H1 (cell line): ENCODE results near the gene NR4A2. TPM values are rescaled to one million over a fixed set of nuclear protein-coding genes. Genes with fewer than 3 reads are reported as not detected.

Experiments used
- CTCF ChIA-PET: fragments of 300-600 bp; sonication (Branson Sonifier 250); formaldehyde crosslinking; loops from one replicate; lab custom pipeline; 2021; ENCODE audit not compliant: partially characterized antibody; lab: Charles Lee
- POLR2A ChIA-PET: fragments of 300-600 bp; sonication (Branson Sonifier 250); formaldehyde crosslinking; loops from one replicate; lab custom pipeline; 2021; ENCODE audit warnings: inconsistent platforms; ENCODE audit not compliant: partially characterized antibody; lab: Charles Lee
- DNase-seq, 2 experiments: peaks; one replicate each; pipeline versions ENCODE4 v3.0.0 to v3.0.0-alpha.2; 2010 to 2022; ENCODE audit warnings: low spot score in 2 of 2, low read depth in 1 of 2, mixed read lengths in 1 of 2
- FAIRE-seq: peaks from 2 replicates; lab custom pipeline; 2011; peaks lifted over from hg19 to GRCh38; lab: Jason Lieb, UNC
- H2AFZ ChIP-seq: 2 replicates; pipeline ENCODE4 v1.8.1; 2012; ENCODE audit warnings: low read length, inconsistent platforms
- H2AK5ac ChIP-seq: 2 replicates; pipeline ENCODE4 v1.6.1; 2013; ENCODE audit warnings: low read depth, low read length
- H2BK120ac ChIP-seq: replicated peaks from 2 replicates; pipeline ENCODE3; 2013; ENCODE audit warnings: low read depth, low read length, inconsistent platforms
- H2BK12ac ChIP-seq: 2 replicates; pipeline ENCODE4 v1.6.1; 2013; ENCODE audit warnings: low read depth, low read length
- H2BK15ac ChIP-seq: 2 replicates; pipeline ENCODE4 v1.6.1; 2013; ENCODE audit warnings: low read length
- H2BK20ac ChIP-seq: 2 replicates; pipeline ENCODE4 v1.6.1; 2013; ENCODE audit warnings: low read length
- H2BK5ac ChIP-seq: 2 replicates; pipeline ENCODE4 v1.6.1; 2013; ENCODE audit warnings: low read depth, low read length
- H3K14ac ChIP-seq: 2 replicates; pipeline ENCODE4 v1.6.1; 2013; ENCODE audit warnings: inconsistent platforms; ENCODE audit not compliant: insufficient read length
- H3K18ac ChIP-seq: 2 replicates; pipeline ENCODE4 v1.6.1; 2013; ENCODE audit warnings: low read length; ENCODE audit errors: extremely low read depth
- H3K23ac ChIP-seq: 2 replicates; pipeline ENCODE4 v1.6.1; 2013; ENCODE audit warnings: inconsistent platforms; ENCODE audit not compliant: insufficient read length
- H3K23me2 ChIP-seq: 2 replicates; pipeline ENCODE4 v1.6.1; 2013; ENCODE audit warnings: low read depth, low read length
- H3K27ac ChIP-seq: 2 replicates; pipeline ENCODE4 v1.6.1; 2011; ENCODE audit warnings: low read depth, low read length, inconsistent platforms
- H3K27me3 ChIP-seq, 4 experiments: replicated peaks in 1 of 4; 1 replicate in 1 of 4; 2 replicates in 3 of 4; pipeline versions ENCODE4 v1.6.1 to v1.8.1; 2011 to 2013; ENCODE audit warnings: low read length in 3 of 4, mild to moderate bottlenecking in 3 of 4, inconsistent platforms in 2 of 4, mixed read lengths in 2 of 4, moderate library complexity in 1 of 4; ENCODE audit not compliant: control insufficient read depth in 3 of 4, insufficient read depth in 3 of 4; ENCODE audit errors: extremely low read depth in 1 of 4
- H3K36me3 ChIP-seq, 4 experiments: 2 replicates each; pipeline versions ENCODE4 v1.6.1 to v1.8.1; 2011 to 2013; ENCODE audit warnings: mild to moderate bottlenecking in 4 of 4, low read length in 3 of 4, moderate library complexity in 2 of 4, control low read depth in 1 of 4, inconsistent platforms in 1 of 4; ENCODE audit not compliant: insufficient read depth in 4 of 4, control insufficient read depth in 2 of 4
- H3K4ac ChIP-seq: replicated peaks from 2 replicates; pipeline ENCODE3; 2013; ENCODE audit warnings: low read length, low read depth, mixed read lengths, inconsistent platforms; ENCODE audit not compliant: insufficient read length
- H3K4me1 ChIP-seq, 4 experiments: replicated peaks in 1 of 4; 1 replicate in 1 of 4; 2 replicates in 3 of 4; pipeline versions ENCODE4 v1.6.1 to v1.8.1; 2011 to 2013; ENCODE audit warnings: low read length in 3 of 4, inconsistent platforms in 2 of 4, mixed read lengths in 1 of 4; ENCODE audit not compliant: insufficient read depth in 4 of 4, control insufficient read depth in 3 of 4
- H3K4me2 ChIP-seq, 2 experiments: 2 replicates each; pipeline versions ENCODE4 v1.6.1 to v1.8.1; 2011 to 2013; ENCODE audit warnings: low read depth in 2 of 2, low read length in 2 of 2, control low read depth in 1 of 2, inconsistent platforms in 1 of 2, mild to moderate bottlenecking in 1 of 2; ENCODE audit not compliant: insufficient read depth in 1 of 2
- H3K4me3 ChIP-seq, 4 experiments: fragments of 200-600, 300-600 bp in 1 of 4; sonication (generic), shearing (Covaris generic), sonication (Bioruptor Twin) in 1 of 4; 2 replicates each; pipeline versions ENCODE4 v1.5.1 to v1.8.1; 2011 to 2016; ENCODE audit warnings: low read length in 4 of 4, low read depth in 3 of 4, control low read depth in 2 of 4, inconsistent platforms in 2 of 4, mild to moderate bottlenecking in 2 of 4, mixed read lengths in 1 of 4, moderate library complexity in 1 of 4; ENCODE audit not compliant: insufficient read depth in 2 of 4; ENCODE audit errors: extremely low read depth in 1 of 4
- H3K56ac ChIP-seq: replicated peaks from 2 replicates; pipeline ENCODE3; 2013; ENCODE audit warnings: low read depth, mild to moderate bottlenecking, mixed read lengths, low read length, inconsistent platforms; ENCODE audit not compliant: insufficient read length
- H3K79me1 ChIP-seq: 2 replicates; pipeline ENCODE4 v1.6.1; 2013; ENCODE audit warnings: low read depth, low read length, control low read depth
- H3K79me2 ChIP-seq, 2 experiments: 2 replicates each; pipeline versions ENCODE4 v1.6.1 to v1.8.1; 2012 to 2013; ENCODE audit warnings: low read length in 2 of 2, mild to moderate bottlenecking in 2 of 2, inconsistent platforms in 1 of 2; ENCODE audit not compliant: insufficient read depth in 2 of 2, control insufficient read depth in 1 of 2
- H3K9ac ChIP-seq, 4 experiments: replicated peaks in 1 of 4; 1 replicate in 1 of 4; 2 replicates in 3 of 4; pipeline versions ENCODE4 v1.6.1 to v1.8.1; 2011 to 2013; ENCODE audit warnings: low read depth in 3 of 4, low read length in 3 of 4, control low read depth in 2 of 4, mild to moderate bottlenecking in 2 of 4, moderate library complexity in 2 of 4, inconsistent platforms in 1 of 4; ENCODE audit errors: extremely low read depth in 1 of 4
- H3K9me3 ChIP-seq, 2 experiments: 2 replicates each; pipeline versions ENCODE4 v1.6.1 to v1.8.1; 2012 to 2013; ENCODE audit warnings: mild to moderate bottlenecking in 2 of 2, moderate library complexity in 2 of 2, control low read depth in 1 of 2, inconsistent platforms in 1 of 2, low read depth in 1 of 2, low read length in 1 of 2, mixed read lengths in 1 of 2; ENCODE audit not compliant: insufficient read depth in 2 of 2
- H4K20me1 ChIP-seq, 2 experiments: replicated peaks in 1 of 2; 2 replicates each; pipeline versions ENCODE3 to v1.8.1; 2011 to 2013; ENCODE audit warnings: inconsistent platforms in 2 of 2, low read length in 2 of 2, mild to moderate bottlenecking in 1 of 2; ENCODE audit not compliant: insufficient read depth in 2 of 2, control insufficient read depth in 1 of 2
- H4K5ac ChIP-seq: 2 replicates; pipeline ENCODE4 v1.6.1; 2013; ENCODE audit warnings: low read length, low read depth, mixed read lengths, inconsistent platforms; ENCODE audit not compliant: insufficient read length
- H4K8ac ChIP-seq: 2 replicates; pipeline ENCODE4 v1.8.0; 2013; ENCODE audit warnings: mild to moderate bottlenecking, moderate library complexity, low read length, inconsistent platforms; ENCODE audit not compliant: insufficient read depth; ENCODE audit errors: extremely low read depth
- H4K91ac ChIP-seq: replicated peaks from 2 replicates; pipeline ENCODE3; 2013; ENCODE audit warnings: low read length, mixed read lengths, inconsistent platforms; ENCODE audit not compliant: insufficient read length
- BRCA1 ChIP-seq: IDR thresholded peaks from 2 replicates; pipeline ENCODE4 v1.6.1; 2012; ENCODE audit warnings: low read depth, low read length, improper control_type of control experiment
- CBX5 ChIP-seq: fragments of 300-800, 300-1000 bp; sonication (generic); IDR thresholded peaks from 2 replicates; pipeline ENCODE4 v1.7.1; 2016; ENCODE audit warnings: antibody characterized with exemption, low read length, low read depth
- GABPA ChIP-seq: IDR thresholded peaks from 2 replicates; pipeline ENCODE4 v1.6.1; 2011; ENCODE audit warnings: mild to moderate bottlenecking, low read length, moderate library complexity, borderline replicate concordance; ENCODE audit not compliant: insufficient read depth
- HDAC2 ChIP-seq, 2 experiments: fragments of 300-600 bp in 1 of 2; sonication (generic) in 1 of 2; IDR thresholded peaks; 2 replicates each; pipeline ENCODE4 v1.6.1; 2011 to 2012; ENCODE audit warnings: low read depth in 2 of 2, low read length in 2 of 2, mild to moderate bottlenecking in 2 of 2, moderate library complexity in 2 of 2, borderline replicate concordance in 1 of 2, inconsistent platforms in 1 of 2
- HDAC6 ChIP-seq: IDR thresholded peaks from one replicate; pipeline ENCODE4 v1.7.1; 2012; ENCODE audit warnings: low read depth, mild to moderate bottlenecking, inconsistent platforms, low read length, moderate library complexity
- KDM4A ChIP-seq: IDR thresholded peaks from one replicate; pipeline ENCODE4 v1.7.1; 2012; ENCODE audit warnings: low read depth, mild to moderate bottlenecking, moderate library complexity, low read length, inconsistent platforms; ENCODE audit not compliant: severe bottlenecking
- POLR2AphosphoS5 ChIP-seq: IDR thresholded peaks from 2 replicates; pipeline ENCODE4 v1.6.1; 2011; ENCODE audit warnings: low read depth, low read length
- SIRT6 ChIP-seq: IDR thresholded peaks from one replicate; pipeline ENCODE4 v1.7.1; 2012; ENCODE audit warnings: low read length, inconsistent platforms
- SP1 ChIP-seq: IDR thresholded peaks from 2 replicates; pipeline ENCODE4 v1.6.1; 2011; ENCODE audit warnings: low read depth, low read length
- TAF1 ChIP-seq: IDR thresholded peaks from 2 replicates; pipeline ENCODE4 v1.6.1; 2011; ENCODE audit warnings: mild to moderate bottlenecking, low read depth, low read length
- TBP ChIP-seq: IDR thresholded peaks from 2 replicates; pipeline ENCODE4 v1.6.1; 2011; ENCODE audit warnings: low read depth, low read length, improper control_type of control experiment
- WGBS, 2 experiments: shearing (Covaris generic) in 1 of 2; methylation state at CpG; one replicate each; pipeline versions ENCODE4 v1.1.6 to v1.1.7; 2013 to 2015; ENCODE audit warnings: low lambda C conversion rate in 2 of 2, mixed read lengths in 2 of 2, inconsistent platforms in 1 of 2, low coverage in 1 of 2, missing lambda C conversion rate in 1 of 2; ENCODE audit not compliant: insufficient replicate concordance in 2 of 2, insufficient coverage in 1 of 2, insufficient read length in 1 of 2; ENCODE audit errors: extremely low coverage in 1 of 2, missing lambda C conversion rate in 1 of 2; 5-methylcytosine and 5-hydroxymethylcytosine counted together
- polyA plus RNA-seq, 7 experiments: library from polyadenylated mRNA; depleted of rRNA in 3 of 7; stranded (reverse) in 5 of 7; unstranded in 2 of 7; fragments of >200 nt in 5 of 7; fragments of 200-250 nt in 2 of 7; gene quantifications; 1 replicate in 5 of 7; 2 replicates in 1 of 7; 4 replicates in 1 of 7; pipeline versions ENCODE4 v1.2.1 to v1.2.3, GENCODE V29; 2011 to 2013; ENCODE audit warnings: missing spikeins in 2 of 7, mixed read lengths in 2 of 7
- total RNA-seq: library from RNA; stranded (reverse); fragmentation: NEBNext Ultra II Directional; extraction: Animal tissue kit (Norgen Biotek cat#: 25700); gene quantifications from 2 replicates; pipeline ENCODE4 v1.2.1, GENCODE V29; 2021

NR4A2 gene
- total and polyA plus RNA-seq, 2 of the 8 experiments (the other 6 are each of a cell fraction or from before 2014, with no cell fraction given) = 0.15 to 1.7 TPM

GRCh38 chr2:156319811-156320485, 12.6 kb downstream of the NR4A2 start:
- Histone ChIP-seq H3K36me3 (no peaks in the 10 kb centered on the region), H3K4me3 (peak overlapping the region; percentile 27 to 61 (median 40); a peak in 7 of 8 replicates), H2BK5ac (peak overlapping the region; percentile 21; the same call in 1 of the 2 replicates), H2AFZ (peak overlapping the region; percentile 83), H3K27me3 (peaks cover 44 to 71% (median 62%) of the 10 kb centered on the region in 4 experiments), H2BK15ac (peak overlapping the region; percentile 77; the same call in 1 of the 2 replicates), H2BK20ac (0 out of 2 replicates have a peak overlapping the region, but pooled peaks have one; percentile 57), H2BK12ac (peak overlapping the region; percentile 93; the same call in 1 of the 2 replicates), H3K14ac (no peak overlapping the region), H4K20me1 (peaks cover 5 to 7% of the 10 kb centered on the region in 2 experiments), H3K4ac (no peak overlapping the region), H2BK120ac (no peak overlapping the region), H3K4me1 (peaks cover 2 to 9% (median 7%) of the 10 kb centered on the region in 4 experiments; a peak in 6 of 7 replicates), H3K27ac (no peak overlapping the region), H4K5ac (no peak overlapping the region), H2AK5ac (no peak overlapping the region), H3K79me1 (no peaks in the 10 kb centered on the region), H3K9me3 (no peaks in the 10 kb centered on the region), H3K79me2 (no peaks in the 10 kb centered on the region), H3K56ac (no peak overlapping the region), H3K23me2 (peaks cover 12% of the 10 kb centered on the region; the same call in 1 of the 2 replicates), H4K91ac (no peak overlapping the region), H3K23ac (no peak overlapping the region), H3K4me2 (peak overlapping the region; percentile 65 to 92), H3K9ac (peak overlapping the region in 3 of 4 experiments; percentile 5 to 35 (median 33); a peak in 3 of 7 replicates), H4K8ac (peak overlapping the region; percentile 53; the same call in 1 of the 2 replicates), H3K18ac (peak overlapping the region; percentile 62; the same call in 1 of the 2 replicates)
- 3% methylated on average over 44 of the region's 47 CpGs; no CpG with 5 or more reads in 1 of the 2 experiments for WGBS, 2 experiments
- ChIA-PET POLR2A (interaction anchor here (0.6 to 2.6 kb wide), 7 partner anchors 10 to 267 kb away, joined by 3 to 15 read pairs (median 3); no protein-coding TSS in a partner anchor), CTCF (interaction anchor here (0.9 to 2.3 kb wide), 8 partner anchors 11 to 269 kb away, joined by 3 to 17 read pairs (median 4); no protein-coding TSS in a partner anchor)
- no peak for FAIRE-seq
- peak in 1 of 2 experiments; percentile 80 for DNase-seq
- TF ChIP-seq POLR2AphosphoS5 = no peak
- 0 out of 2 replicates have a peak, but pooled peaks have one; percentile 20 for TF ChIP-seq TAF1
- no peak for TF ChIP-seq HDAC6
- TF ChIP-seq CBX5 = no peak
- TF ChIP-seq HDAC2 (IDR thresholded peaks at IDR 0.05; ENCODE audit: borderline replicate concordance in 1 of 2, low read depth in 2 of 2, low read length in 2 of 2) = peak; percentile 41 to 71; a peak in 2 of 4 replicates
- TF ChIP-seq GABPA = no peak
- no peak for TF ChIP-seq SP1
- TF ChIP-seq BRCA1 = no peak
- no peak for TF ChIP-seq SIRT6
- 0 out of 2 replicates have a peak, but pooled peaks have one; percentile 11 for TF ChIP-seq TBP
- peak; percentile 95 for TF ChIP-seq KDM4A
